Activated T-cell treated with anti-CD3 and anti-CD28 coated beads, Interleukin-2, amount 50 U/mL, for 48 hours (primary cell): Measurements from ENCODE around the gene RFTN1.

Source experiments
- DNase-seq, 2 experiments: peaks; one replicate each; pipeline ENCODE4 v3.0.0-alpha.2; 2020

Gene RFTN1

GRCh38 chr3:16400106-16400931, 113.2 kb downstream of the RFTN1 start:
- DNase-seq: no peak

DNA sequence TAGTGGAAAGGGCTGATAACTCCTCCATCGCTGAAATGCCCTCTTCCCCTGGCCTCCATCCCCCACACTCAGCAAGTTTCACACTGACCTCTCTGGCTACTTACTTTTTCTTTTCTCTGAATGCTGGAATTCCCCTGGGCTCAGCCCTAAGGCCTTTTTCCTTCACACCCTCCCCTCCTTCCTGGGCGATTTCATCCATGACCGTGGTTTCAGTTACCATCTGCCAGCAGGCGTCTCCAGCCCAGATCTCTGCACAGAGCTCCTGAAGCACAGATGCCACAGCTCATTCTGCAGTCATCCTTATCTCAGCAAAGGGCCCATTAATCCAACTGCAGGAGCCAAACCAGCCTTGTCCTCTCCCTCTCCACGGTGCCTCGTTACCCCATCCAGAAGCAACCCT, 114.0 kb downstream of the RFTN1 start:
- no peak for DNase-seq

- DNase-seq: no peak
Measured at GRCh38 chr3:16398648-16399047, 114.9 kb downstream of the RFTN1 start.

DNA sequence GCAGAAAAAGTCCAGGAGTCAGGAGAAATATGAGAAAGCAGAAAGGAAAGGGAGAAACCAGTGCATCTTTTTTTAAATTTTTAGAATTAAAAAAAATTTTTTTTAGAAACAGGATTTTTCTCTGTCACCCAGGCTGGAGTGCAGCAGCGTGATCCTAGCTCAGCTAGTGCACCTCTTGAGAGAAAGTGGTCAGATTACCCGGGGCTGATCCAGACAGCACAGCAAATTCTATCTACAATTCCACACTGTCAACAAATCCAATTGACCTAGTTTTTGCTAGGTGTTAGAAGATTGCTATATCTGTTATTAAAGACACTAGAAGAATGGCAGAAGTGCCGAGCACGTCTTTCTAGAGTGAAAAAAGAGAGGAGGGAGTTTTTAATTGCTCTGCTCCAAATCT, 117.3 kb downstream of the RFTN1 start:
- DNase-seq: no peak

- no peak for DNase-seq
Measured at GRCh38 chr3:16395212-16395611, 118.3 kb downstream of the RFTN1 start.

DNA sequence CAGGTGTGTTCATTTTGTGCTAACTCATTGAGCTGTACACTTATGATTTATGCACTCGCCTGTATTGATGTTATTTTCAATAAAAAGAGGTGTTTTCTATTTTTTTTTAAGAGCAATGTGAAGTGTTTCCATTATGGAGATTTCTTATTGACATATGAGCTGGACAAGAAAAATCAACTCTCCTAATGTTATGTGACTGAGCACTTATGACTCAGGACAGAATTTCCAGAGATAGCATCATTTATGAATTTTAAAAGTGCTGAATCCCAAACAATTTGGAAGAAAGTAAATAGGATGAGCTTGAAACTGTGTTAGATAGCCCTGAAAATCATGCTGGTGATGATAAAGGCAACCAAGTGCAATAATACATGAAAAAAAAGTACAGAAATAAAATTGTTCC, 118.9 kb downstream of the RFTN1 start:
- DNase-seq: no peak

- DNase-seq: no peak
Measured at GRCh38 chr3:16392717-16393116, 120.8 kb downstream of the RFTN1 start.

DNA sequence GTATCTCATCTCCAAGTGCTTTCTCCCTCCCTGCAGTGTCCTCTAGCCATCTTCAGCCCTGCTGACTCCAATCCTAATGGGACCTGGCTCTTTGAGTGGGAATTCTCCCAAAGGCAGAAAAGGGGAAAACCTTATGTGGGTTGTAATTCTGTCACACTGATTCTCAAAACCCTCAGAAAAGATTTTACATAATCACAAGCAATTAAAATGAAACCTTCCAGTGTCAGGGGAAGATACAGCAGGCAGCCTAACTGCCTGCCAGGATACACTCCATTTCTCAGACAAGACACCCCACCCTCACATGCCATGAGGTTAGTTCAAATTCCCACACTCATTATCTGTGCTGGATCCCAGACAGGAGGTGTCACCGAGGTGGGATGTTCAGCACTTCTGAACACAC, 121.4 kb downstream of the RFTN1 start:
- DNase-seq: no peak

- DNase-seq: no peak
Measured at GRCh38 chr3:16390581-16390980, 122.9 kb downstream of the RFTN1 start.

DNA sequence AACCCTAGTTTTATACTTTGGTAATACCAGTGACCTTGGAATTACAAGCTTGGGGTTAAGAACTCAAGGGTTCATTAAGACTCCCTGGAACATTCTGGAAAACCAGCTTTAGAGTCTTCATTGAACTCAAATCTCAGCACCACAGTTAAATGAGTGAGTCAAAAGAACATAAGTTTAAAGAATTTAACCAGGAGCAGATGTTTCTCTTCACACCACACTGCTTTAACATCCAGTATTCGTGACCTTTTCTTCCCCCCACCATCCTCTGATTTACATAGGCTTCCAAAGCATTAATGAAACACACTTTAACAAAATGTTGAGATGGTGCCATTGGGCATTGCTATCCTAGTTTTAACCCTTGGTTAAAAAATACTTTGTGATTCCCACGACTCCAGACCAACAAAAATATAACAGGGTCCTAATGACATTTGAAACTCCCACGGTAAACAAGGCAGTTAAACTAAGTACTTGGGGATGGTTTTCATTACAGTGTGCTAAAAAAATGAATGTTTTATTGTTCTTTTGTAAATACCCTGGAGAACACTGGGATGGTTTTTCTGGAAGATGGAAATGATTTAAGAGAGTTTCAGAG, 124.6 kb downstream of the RFTN1 start:
- DNase-seq: no peak

DNA sequence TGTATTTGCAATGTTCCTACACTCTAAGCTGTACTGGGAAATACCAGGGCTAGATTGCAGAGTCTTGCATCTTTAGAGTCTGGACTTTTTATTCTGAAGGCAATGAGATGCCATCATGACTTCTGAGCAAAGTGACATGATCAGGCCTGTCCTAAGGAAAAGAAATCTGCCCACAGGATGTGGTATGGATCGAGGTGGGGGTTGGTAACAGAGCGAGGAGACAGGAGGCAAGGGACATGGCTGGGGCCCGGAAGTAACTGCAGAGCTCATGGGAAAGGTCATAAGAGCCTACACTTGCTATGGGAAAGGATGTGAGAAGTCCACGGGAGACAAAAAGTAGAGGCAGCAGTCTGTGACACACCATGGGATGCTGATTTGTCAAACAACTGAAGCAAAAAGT, 126.9 kb downstream of the RFTN1 start:
- no peak for DNase-seq

GRCh38 chr3:16385151-16385550, 128.3 kb downstream of the RFTN1 start:
- DNase-seq: no peak

DNA sequence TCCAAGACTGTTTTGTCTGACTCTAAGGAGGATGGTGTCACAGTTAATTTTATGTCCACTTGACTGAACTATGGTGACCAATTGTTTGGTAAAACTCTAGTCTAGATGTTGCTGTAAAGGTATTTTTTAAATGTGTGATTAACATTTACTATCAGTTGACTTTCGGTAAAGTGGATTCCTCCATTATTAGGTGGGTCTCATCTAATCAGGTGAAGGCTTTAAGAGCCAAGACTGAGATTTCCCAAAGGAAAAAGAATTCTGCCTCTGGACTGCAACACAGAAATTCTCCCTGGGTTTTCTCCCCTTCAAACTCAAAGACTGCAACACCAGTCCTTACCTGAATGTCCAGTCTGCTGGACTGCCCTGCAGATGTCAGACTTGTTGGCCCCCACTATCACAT, 129.6 kb downstream of the RFTN1 start:
- DNase-seq: no peak

- no peak for DNase-seq
Measured at GRCh38 chr3:16382845-16383244, 130.7 kb downstream of the RFTN1 start.

GRCh38 chr3:16381426-16381825, 132.1 kb downstream of the RFTN1 start:
- DNase-seq: no peak

DNA sequence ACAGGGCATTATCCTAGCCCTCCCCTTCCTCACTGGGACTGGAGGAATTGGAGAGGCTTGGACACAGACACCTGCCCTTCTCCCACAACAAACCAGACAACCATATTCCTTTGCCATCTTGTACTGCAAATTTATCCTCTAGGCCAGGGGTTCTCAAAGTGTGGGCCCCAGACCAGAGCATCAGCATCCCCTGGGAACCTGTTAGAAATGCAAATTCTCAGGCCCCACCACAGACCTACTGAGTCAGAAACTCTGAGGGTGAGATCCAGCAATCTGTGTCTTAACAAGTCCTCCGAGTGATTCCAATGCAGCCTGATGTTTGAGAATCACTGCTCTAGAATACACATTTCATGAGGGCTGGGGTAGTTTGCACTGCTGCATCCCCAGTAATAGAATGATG, 133.1 kb downstream of the RFTN1 start:
- no peak for DNase-seq

DNA sequence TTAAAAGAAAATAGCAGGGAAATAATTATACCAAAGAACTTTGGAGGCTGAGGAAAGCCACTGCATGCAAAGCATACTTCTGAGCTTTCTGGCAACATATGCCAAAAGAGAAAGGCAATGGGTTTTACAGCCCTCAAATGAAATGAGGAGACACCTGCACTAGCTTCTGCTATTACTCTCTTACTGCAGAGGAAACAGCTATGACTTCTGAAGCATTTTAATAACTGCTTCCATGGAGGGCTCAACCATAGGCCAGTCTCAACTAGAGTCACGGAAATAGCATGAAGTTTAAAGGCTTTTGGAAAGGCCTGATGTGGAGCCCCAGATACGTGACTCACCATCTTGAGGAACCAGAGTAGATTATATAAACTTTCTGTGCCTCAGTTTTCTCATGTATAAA, 133.7 kb downstream of the RFTN1 start:
- DNase-seq: no peak

DNA sequence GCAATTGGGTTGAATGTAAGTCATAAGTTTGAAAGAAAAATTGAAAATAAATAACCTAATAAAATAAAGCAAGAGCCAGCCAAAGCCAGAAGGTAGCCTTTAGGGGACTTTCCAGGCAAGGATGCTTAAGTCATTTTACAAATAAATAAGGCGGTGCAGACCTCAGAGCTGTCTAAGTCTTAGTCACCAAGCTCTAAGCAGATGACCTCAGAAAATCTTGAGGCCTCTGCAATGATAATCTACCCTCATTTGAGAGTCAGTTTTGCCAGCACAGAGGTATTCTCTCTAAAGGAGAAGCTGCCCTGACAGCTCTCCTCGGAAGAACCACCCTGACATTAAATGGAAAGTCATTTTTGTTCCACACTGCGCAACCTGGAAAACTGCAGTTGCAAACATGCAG, 134.6 kb downstream of the RFTN1 start:
- DNase-seq: no peak

DNA sequence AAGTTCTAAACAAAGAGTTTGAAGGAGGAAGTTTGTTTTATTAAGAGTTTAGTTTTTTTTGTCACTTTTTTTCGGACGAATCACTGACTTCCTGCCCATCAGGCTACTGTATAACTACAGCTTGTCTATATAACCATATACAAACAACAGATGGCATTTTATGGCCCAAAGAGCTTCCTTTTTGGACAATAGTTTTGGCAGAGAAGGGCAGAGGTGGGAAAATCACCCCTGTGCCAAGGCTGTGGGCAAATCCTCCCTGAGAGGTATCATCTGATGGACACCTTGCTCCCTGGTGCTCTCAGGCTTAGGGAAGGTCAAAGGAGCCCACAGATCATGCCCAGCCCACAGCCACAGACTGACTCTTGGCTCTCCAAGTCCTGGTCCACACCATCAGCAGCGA, 135.1 kb downstream of the RFTN1 start:
- DNase-seq: no peak

GRCh38 chr3:16377847-16378302, 135.6 kb downstream of the RFTN1 start:
- no peak for DNase-seq

DNA sequence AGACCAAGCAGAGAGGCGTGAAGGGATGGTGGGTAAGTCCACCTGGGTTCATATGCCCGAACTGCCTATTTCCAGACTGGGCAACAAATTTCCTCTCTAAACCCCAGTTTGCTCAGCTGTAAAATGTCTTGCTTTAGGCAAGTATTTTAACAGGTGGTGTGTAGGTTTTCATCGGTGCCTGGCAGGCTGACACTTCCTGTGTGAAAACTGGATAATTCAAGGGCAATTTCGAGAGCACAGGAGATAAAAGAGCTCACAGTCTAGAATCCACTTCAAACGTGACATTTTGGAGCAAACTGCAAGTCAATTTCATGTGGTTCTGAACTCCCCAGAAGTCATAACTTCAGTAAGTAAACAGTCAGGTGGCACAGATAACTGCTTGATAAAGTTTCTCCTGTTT, 136.3 kb downstream of the RFTN1 start:
- DNase-seq: no peak

GRCh38 chr3:16375891-16376290, 137.6 kb downstream of the RFTN1 start:
- DNase-seq: no peak

GRCh38 chr3:16374935-16375245, 138.6 kb downstream of the RFTN1 start:
- no peak for DNase-seq

DNA sequence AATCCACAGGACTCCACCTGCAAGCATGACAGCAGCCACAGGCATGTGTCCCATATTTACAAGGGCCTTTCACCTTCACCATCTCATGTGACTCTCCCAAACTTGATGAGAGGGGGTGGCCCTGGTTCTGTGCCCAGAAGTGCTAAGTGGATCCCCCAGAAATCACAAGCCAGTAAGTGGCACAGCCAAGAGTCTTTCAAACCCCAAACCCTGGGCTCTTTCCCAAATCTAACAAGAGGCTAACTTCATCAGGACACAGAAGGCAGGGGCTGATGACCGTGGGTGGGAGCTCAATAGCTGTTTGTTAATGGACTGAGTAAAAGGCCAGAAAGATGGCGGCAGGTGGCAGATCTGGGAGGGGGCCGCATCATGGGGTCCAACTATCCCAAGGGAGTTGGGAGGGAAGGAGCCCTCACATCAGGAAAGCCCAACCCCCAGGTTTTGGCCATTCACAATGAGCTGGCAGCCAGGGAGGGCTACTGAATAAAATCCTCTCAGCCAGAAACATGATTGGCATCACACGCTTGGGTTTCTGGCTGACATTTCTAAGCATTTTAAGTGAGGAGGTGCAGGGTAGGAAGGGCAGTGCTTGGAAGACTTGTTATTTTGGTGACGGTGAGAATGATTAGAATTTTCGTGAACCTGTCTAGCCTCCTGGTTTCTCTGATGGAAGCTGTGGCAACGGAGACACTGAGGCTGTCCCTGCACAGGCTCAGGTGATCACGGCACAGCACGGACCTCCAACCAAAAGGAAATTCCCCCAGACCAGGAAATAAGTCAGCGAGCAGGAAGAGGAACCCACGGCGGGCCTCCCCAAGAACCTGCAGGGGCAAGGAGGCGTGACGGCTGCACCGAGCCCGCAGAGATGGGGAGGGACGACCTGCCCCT, 139.2 kb downstream of the RFTN1 start:
- peak; percentile 35 to 46 for DNase-seq
